H1 (cell line): ENCODE measurements around the gene PROM2. TPM values are rescaled to one million over a fixed set of nuclear protein-coding genes. Genes with fewer than 3 reads are reported as not detected.

Experiments used
- CTCF ChIA-PET: fragments of 300-600 bp; sonication (Branson Sonifier 250); formaldehyde crosslinking; loops from one replicate; lab custom pipeline; 2021; ENCODE audit not compliant: partially characterized antibody; lab: Charles Lee
- POLR2A ChIA-PET: fragments of 300-600 bp; sonication (Branson Sonifier 250); formaldehyde crosslinking; loops from one replicate; lab custom pipeline; 2021; ENCODE audit warnings: inconsistent platforms; ENCODE audit not compliant: partially characterized antibody; lab: Charles Lee
- DNase-seq, 2 experiments: peaks; one replicate each; pipeline versions ENCODE4 v3.0.0 to v3.0.0-alpha.2; 2010 to 2022; ENCODE audit warnings: low spot score in 2 of 2, low read depth in 1 of 2, mixed read lengths in 1 of 2
- FAIRE-seq: peaks from 2 replicates; lab custom pipeline; 2011; peaks lifted over from hg19 to GRCh38; lab: Jason Lieb, UNC
- H2AFZ ChIP-seq: 2 replicates; pipeline ENCODE4 v1.8.1; 2012; ENCODE audit warnings: low read length, inconsistent platforms
- H2AK5ac ChIP-seq: 2 replicates; pipeline ENCODE4 v1.6.1; 2013; ENCODE audit warnings: low read depth, low read length
- H2BK120ac ChIP-seq: replicated peaks from 2 replicates; pipeline ENCODE3; 2013; ENCODE audit warnings: low read depth, low read length, inconsistent platforms
- H2BK12ac ChIP-seq: 2 replicates; pipeline ENCODE4 v1.6.1; 2013; ENCODE audit warnings: low read depth, low read length
- H2BK15ac ChIP-seq: 2 replicates; pipeline ENCODE4 v1.6.1; 2013; ENCODE audit warnings: low read length
- H2BK20ac ChIP-seq: 2 replicates; pipeline ENCODE4 v1.6.1; 2013; ENCODE audit warnings: low read length
- H2BK5ac ChIP-seq: 2 replicates; pipeline ENCODE4 v1.6.1; 2013; ENCODE audit warnings: low read depth, low read length
- H3K14ac ChIP-seq: 2 replicates; pipeline ENCODE4 v1.6.1; 2013; ENCODE audit warnings: inconsistent platforms; ENCODE audit not compliant: insufficient read length
- H3K18ac ChIP-seq: 2 replicates; pipeline ENCODE4 v1.6.1; 2013; ENCODE audit warnings: low read length; ENCODE audit errors: extremely low read depth
- H3K23ac ChIP-seq: 2 replicates; pipeline ENCODE4 v1.6.1; 2013; ENCODE audit warnings: inconsistent platforms; ENCODE audit not compliant: insufficient read length
- H3K23me2 ChIP-seq: 2 replicates; pipeline ENCODE4 v1.6.1; 2013; ENCODE audit warnings: low read depth, low read length
- H3K27ac ChIP-seq: 2 replicates; pipeline ENCODE4 v1.6.1; 2011; ENCODE audit warnings: low read depth, low read length, inconsistent platforms
- H3K27me3 ChIP-seq, 4 experiments: replicated peaks in 1 of 4; 1 replicate in 1 of 4; 2 replicates in 3 of 4; pipeline versions ENCODE4 v1.6.1 to v1.8.1; 2011 to 2013; ENCODE audit warnings: low read length in 3 of 4, mild to moderate bottlenecking in 3 of 4, inconsistent platforms in 2 of 4, mixed read lengths in 2 of 4, moderate library complexity in 1 of 4; ENCODE audit not compliant: control insufficient read depth in 3 of 4, insufficient read depth in 3 of 4; ENCODE audit errors: extremely low read depth in 1 of 4
- H3K36me3 ChIP-seq, 4 experiments: 2 replicates each; pipeline versions ENCODE4 v1.6.1 to v1.8.1; 2011 to 2013; ENCODE audit warnings: mild to moderate bottlenecking in 4 of 4, low read length in 3 of 4, moderate library complexity in 2 of 4, control low read depth in 1 of 4, inconsistent platforms in 1 of 4; ENCODE audit not compliant: insufficient read depth in 4 of 4, control insufficient read depth in 2 of 4
- H3K4ac ChIP-seq: replicated peaks from 2 replicates; pipeline ENCODE3; 2013; ENCODE audit warnings: low read length, low read depth, mixed read lengths, inconsistent platforms; ENCODE audit not compliant: insufficient read length
- H3K4me1 ChIP-seq, 4 experiments: replicated peaks in 1 of 4; 1 replicate in 1 of 4; 2 replicates in 3 of 4; pipeline versions ENCODE4 v1.6.1 to v1.8.1; 2011 to 2013; ENCODE audit warnings: low read length in 3 of 4, inconsistent platforms in 2 of 4, mixed read lengths in 1 of 4; ENCODE audit not compliant: insufficient read depth in 4 of 4, control insufficient read depth in 3 of 4
- H3K4me2 ChIP-seq, 2 experiments: 2 replicates each; pipeline versions ENCODE4 v1.6.1 to v1.8.1; 2011 to 2013; ENCODE audit warnings: low read depth in 2 of 2, low read length in 2 of 2, control low read depth in 1 of 2, inconsistent platforms in 1 of 2, mild to moderate bottlenecking in 1 of 2; ENCODE audit not compliant: insufficient read depth in 1 of 2
- H3K4me3 ChIP-seq, 4 experiments: fragments of 200-600, 300-600 bp in 1 of 4; sonication (generic), shearing (Covaris generic), sonication (Bioruptor Twin) in 1 of 4; 2 replicates each; pipeline versions ENCODE4 v1.5.1 to v1.8.1; 2011 to 2016; ENCODE audit warnings: low read length in 4 of 4, low read depth in 3 of 4, control low read depth in 2 of 4, inconsistent platforms in 2 of 4, mild to moderate bottlenecking in 2 of 4, mixed read lengths in 1 of 4, moderate library complexity in 1 of 4; ENCODE audit not compliant: insufficient read depth in 2 of 4; ENCODE audit errors: extremely low read depth in 1 of 4
- H3K56ac ChIP-seq: replicated peaks from 2 replicates; pipeline ENCODE3; 2013; ENCODE audit warnings: low read depth, mild to moderate bottlenecking, mixed read lengths, low read length, inconsistent platforms; ENCODE audit not compliant: insufficient read length
- H3K79me1 ChIP-seq: 2 replicates; pipeline ENCODE4 v1.6.1; 2013; ENCODE audit warnings: low read depth, low read length, control low read depth
- H3K79me2 ChIP-seq, 2 experiments: 2 replicates each; pipeline versions ENCODE4 v1.6.1 to v1.8.1; 2012 to 2013; ENCODE audit warnings: low read length in 2 of 2, mild to moderate bottlenecking in 2 of 2, inconsistent platforms in 1 of 2; ENCODE audit not compliant: insufficient read depth in 2 of 2, control insufficient read depth in 1 of 2
- H3K9ac ChIP-seq, 4 experiments: replicated peaks in 1 of 4; 1 replicate in 1 of 4; 2 replicates in 3 of 4; pipeline versions ENCODE4 v1.6.1 to v1.8.1; 2011 to 2013; ENCODE audit warnings: low read depth in 3 of 4, low read length in 3 of 4, control low read depth in 2 of 4, mild to moderate bottlenecking in 2 of 4, moderate library complexity in 2 of 4, inconsistent platforms in 1 of 4; ENCODE audit errors: extremely low read depth in 1 of 4
- H3K9me3 ChIP-seq, 2 experiments: 2 replicates each; pipeline versions ENCODE4 v1.6.1 to v1.8.1; 2012 to 2013; ENCODE audit warnings: mild to moderate bottlenecking in 2 of 2, moderate library complexity in 2 of 2, control low read depth in 1 of 2, inconsistent platforms in 1 of 2, low read depth in 1 of 2, low read length in 1 of 2, mixed read lengths in 1 of 2; ENCODE audit not compliant: insufficient read depth in 2 of 2
- H4K20me1 ChIP-seq, 2 experiments: replicated peaks in 1 of 2; 2 replicates each; pipeline versions ENCODE3 to v1.8.1; 2011 to 2013; ENCODE audit warnings: inconsistent platforms in 2 of 2, low read length in 2 of 2, mild to moderate bottlenecking in 1 of 2; ENCODE audit not compliant: insufficient read depth in 2 of 2, control insufficient read depth in 1 of 2
- H4K5ac ChIP-seq: 2 replicates; pipeline ENCODE4 v1.6.1; 2013; ENCODE audit warnings: low read length, low read depth, mixed read lengths, inconsistent platforms; ENCODE audit not compliant: insufficient read length
- H4K8ac ChIP-seq: 2 replicates; pipeline ENCODE4 v1.8.0; 2013; ENCODE audit warnings: mild to moderate bottlenecking, moderate library complexity, low read length, inconsistent platforms; ENCODE audit not compliant: insufficient read depth; ENCODE audit errors: extremely low read depth
- H4K91ac ChIP-seq: replicated peaks from 2 replicates; pipeline ENCODE3; 2013; ENCODE audit warnings: low read length, mixed read lengths, inconsistent platforms; ENCODE audit not compliant: insufficient read length
- CHD2 ChIP-seq: IDR thresholded peaks from 2 replicates; pipeline ENCODE4 v1.6.1; 2012; ENCODE audit warnings: low read length, improper control_type of control experiment
- E2F6 ChIP-seq: IDR thresholded peaks from 2 replicates; pipeline ENCODE4 v1.6.1; 2012; ENCODE audit warnings: inconsistent platforms
- GABPA ChIP-seq: IDR thresholded peaks from 2 replicates; pipeline ENCODE4 v1.6.1; 2011; ENCODE audit warnings: mild to moderate bottlenecking, low read length, moderate library complexity, borderline replicate concordance; ENCODE audit not compliant: insufficient read depth
- NANOG ChIP-seq: IDR thresholded peaks from 2 replicates; pipeline ENCODE4 v1.6.1; 2011; ENCODE audit warnings: low read length, low read depth, mild to moderate bottlenecking, inconsistent platforms; ENCODE audit not compliant: insufficient read depth, poor library complexity, severe bottlenecking
- RAD21 ChIP-seq, 2 experiments: IDR thresholded peaks in 1 of 2; conservative IDR thresholded peaks in 1 of 2; 2 replicates each; pipeline ENCODE4 v1.6.1; 2011; ENCODE audit warnings: low read depth in 2 of 2, low read length in 2 of 2, improper control_type of control experiment in 1 of 2, inconsistent platforms in 1 of 2, mild to moderate bottlenecking in 1 of 2, moderate library complexity in 1 of 2
- RFX5 ChIP-seq: IDR thresholded peaks from 2 replicates; pipeline ENCODE4 v1.6.1; 2011; ENCODE audit warnings: low read depth, low read length, improper control_type of control experiment, borderline replicate concordance
- SIX5 ChIP-seq: IDR thresholded peaks from 2 replicates; pipeline ENCODE4 v1.6.1; 2011; ENCODE audit warnings: mild to moderate bottlenecking, low read depth, low read length
- SP4 ChIP-seq: IDR thresholded peaks from 2 replicates; pipeline ENCODE4 v1.6.1; 2012; ENCODE audit warnings: low read length, inconsistent platforms
- TEAD4 ChIP-seq: IDR thresholded peaks from 2 replicates; pipeline ENCODE4 v1.6.1; 2012; ENCODE audit warnings: low read depth, low read length, inconsistent platforms, mixed read lengths
- WGBS, 2 experiments: shearing (Covaris generic) in 1 of 2; methylation state at CpG; one replicate each; pipeline versions ENCODE4 v1.1.6 to v1.1.7; 2013 to 2015; ENCODE audit warnings: low lambda C conversion rate in 2 of 2, mixed read lengths in 2 of 2, inconsistent platforms in 1 of 2, low coverage in 1 of 2, missing lambda C conversion rate in 1 of 2; ENCODE audit not compliant: insufficient replicate concordance in 2 of 2, insufficient coverage in 1 of 2, insufficient read length in 1 of 2; ENCODE audit errors: extremely low coverage in 1 of 2, missing lambda C conversion rate in 1 of 2; 5-methylcytosine and 5-hydroxymethylcytosine counted together
- polyA plus RNA-seq, 7 experiments: library from polyadenylated mRNA; depleted of rRNA in 3 of 7; stranded (reverse) in 5 of 7; unstranded in 2 of 7; fragments of >200 nt in 5 of 7; fragments of 200-250 nt in 2 of 7; gene quantifications; 1 replicate in 5 of 7; 2 replicates in 1 of 7; 4 replicates in 1 of 7; pipeline versions ENCODE4 v1.2.1 to v1.2.3, GENCODE V29; 2011 to 2013; ENCODE audit warnings: missing spikeins in 2 of 7, mixed read lengths in 2 of 7
- total RNA-seq: library from RNA; stranded (reverse); fragmentation: NEBNext Ultra II Directional; extraction: Animal tissue kit (Norgen Biotek cat#: 25700); gene quantifications from 2 replicates; pipeline ENCODE4 v1.2.1, GENCODE V29; 2021

Gene PROM2
- total and polyA plus RNA-seq, 2 of the 8 experiments (the other 6 are each of a cell fraction or from before 2014, with no cell fraction given) = 1.6 to 3.8 TPM

- CTCF ChIA-PET = no interaction called here
- TF ChIP-seq RAD21 (IDR thresholded peaks at IDR 0.05 in 1 of 2, conservative IDR thresholded peaks at IDR 0.05 in 1 of 2; ENCODE audit: low read depth in 2 of 2, low read length in 2 of 2) (no peak), TEAD4 (no peak), RFX5 (no peak), SIX5 (no peak), CHD2 (no peak), E2F6 (no peak), SP4 (no peak), GABPA (no peak), NANOG (no peak)
Observed at GRCh38 chr2:95278637-95279225, 4.5 kb downstream of the PROM2 start.

More at GRCh38 chr2:95278637-95279225, 4.5 kb downstream of the PROM2 start:
- Histone ChIP-seq H3K4ac (no peak overlapping the region), H4K5ac (no peak overlapping the region), H2BK5ac (no peak overlapping the region), H2BK20ac (no peak overlapping the region), H3K56ac (no peak overlapping the region), H4K91ac (no peak overlapping the region), H3K36me3 (no peaks in the 10 kb centered on the region), H3K23me2 (no peaks in the 10 kb centered on the region), H3K9me3 (peaks cover 61 to 98% of the 10 kb centered on the region in 2 experiments), H3K9ac (no peak overlapping the region), H3K14ac (no peak overlapping the region), H2BK12ac (no peak overlapping the region), H3K27ac (no peak overlapping the region), H3K4me1 (peaks cover 0 to 33% (median 2%) of the 10 kb centered on the region in 4 experiments; a peak in 3 of 7 replicates), H4K8ac (no peak overlapping the region; the same call in 1 of the 2 replicates), H4K20me1 (no peaks in the 10 kb centered on the region), H3K23ac (no peak overlapping the region), H3K4me2 (no peak overlapping the region), H2BK120ac (no peak overlapping the region), H3K18ac (no peak overlapping the region), H3K79me1 (no peaks in the 10 kb centered on the region), H3K79me2 (no peaks in the 10 kb centered on the region), H3K27me3 (no peaks in the 10 kb centered on the region), H2BK15ac (no peak overlapping the region), H3K4me3 (no peak overlapping the region), H2AK5ac (no peak overlapping the region), H2AFZ (no peak overlapping the region)
- POLR2A ChIA-PET = no interaction called here
- WGBS, 2 experiments = 77% methylated on average over 4 of the region's 12 CpGs; no CpG with 5 or more reads in 1 of the 2 experiments
- DNase-seq = no peak
- FAIRE-seq = no peak
